Hematopoietic multipotent progenitor cell treated with erythropoietin and hydrocortisone succinate and interleukin-3 and kit ligand, for 6 days (in vitro differentiated cells): ENCODE results near the gene ADD1.
"Not testable (repeated sequence)": the region's sequence is repeated elsewhere in the genome, so short reads cannot be mapped to it uniquely, and the experiment has no call there.

Experiments used
- DNase-seq: peaks from one replicate; pipeline ENCODE4 v3.0.0-alpha.2; 2015

ADD1 gene

GRCh38 chr4:2898001-2898400 is 54.4 kb downstream of the ADD1 start:
- DNase-seq = no peak

GRCh38 chr4:2900741-2901140 is 57.1 kb downstream of the ADD1 start:
- DNase-seq = no peak

GRCh38 chr4:2901186-2901585 is 57.5 kb downstream of the ADD1 start:
- no peak for DNase-seq

GRCh38 chr4:2902126-2902525 is 58.5 kb downstream of the ADD1 start:
- DNase-seq = peak; percentile 36

- no peak for DNase-seq
Measured at GRCh38 chr4:2905544-2905943, 61.9 kb downstream of the ADD1 start.

- no peak for DNase-seq
Measured at GRCh38 chr4:2906218-2906617, 62.6 kb downstream of the ADD1 start.

GRCh38 chr4:2907226-2907625 is 63.6 kb downstream of the ADD1 start:
- no peak for DNase-seq

GRCh38 chr4:2907706-2908293 is 64.2 kb downstream of the ADD1 start:
- DNase-seq = no peak

- no peak for DNase-seq
Measured at GRCh38 chr4:2908686-2909085, 65.0 kb downstream of the ADD1 start.

GRCh38 chr4:2909583-2909982 is 65.9 kb downstream of the ADD1 start:
- no peak for DNase-seq

- DNase-seq = no peak
Measured at GRCh38 chr4:2910409-2910808, 66.8 kb downstream of the ADD1 start.

- no peak for DNase-seq
Measured at GRCh38 chr4:2911868-2912267, 68.2 kb downstream of the ADD1 start.

GRCh38 chr4:2913168-2913567 is 69.5 kb downstream of the ADD1 start:
- DNase-seq = no peak

GRCh38 chr4:2914256-2915126 is 70.8 kb downstream of the ADD1 start:
- no peak for DNase-seq

- DNase-seq = no peak
Measured at GRCh38 chr4:2915789-2916188, 72.1 kb downstream of the ADD1 start.

GRCh38 chr4:2916696-2917095 is 73.1 kb downstream of the ADD1 start:
- not testable (repeated sequence) for DNase-seq

- not testable (repeated sequence) for DNase-seq
Measured at GRCh38 chr4:2918300-2918699, 74.7 kb downstream of the ADD1 start.

GRCh38 chr4:2918714-2919113 is 75.1 kb downstream of the ADD1 start:
- not testable (repeated sequence) for DNase-seq

- peak; percentile 83 for DNase-seq
Measured at GRCh38 chr4:2922453-2923101, 78.9 kb downstream of the ADD1 start.

- DNase-seq = no peak
Measured at GRCh38 chr4:2923141-2923551, 79.5 kb downstream of the ADD1 start.

GRCh38 chr4:2923668-2924173 is 80.1 kb downstream of the ADD1 start:
- DNase-seq = no peak

- DNase-seq = no peak
Measured at GRCh38 chr4:2924286-2924685, 80.6 kb downstream of the ADD1 start.

GRCh38 chr4:2924765-2925301 is 81.2 kb downstream of the ADD1 start:
- no peak for DNase-seq

GRCh38 chr4:2925496-2925895 is 81.9 kb downstream of the ADD1 start:
- DNase-seq = no peak
